HG02970 (cell line): Measurements from ENCODE around the gene CPZ.

Source experiments
- ATAC-seq: cut with Tn5 transposase; IDR thresholded peaks from one replicate; pipeline ENCODE4 v1.9.1; 2021; ENCODE audit warnings: mild to moderate bottlenecking, moderate library complexity, moderate number of reproducible peaks; ENCODE audit not compliant: unreplicated experiment, low FRiP score

Gene CPZ

DNA sequence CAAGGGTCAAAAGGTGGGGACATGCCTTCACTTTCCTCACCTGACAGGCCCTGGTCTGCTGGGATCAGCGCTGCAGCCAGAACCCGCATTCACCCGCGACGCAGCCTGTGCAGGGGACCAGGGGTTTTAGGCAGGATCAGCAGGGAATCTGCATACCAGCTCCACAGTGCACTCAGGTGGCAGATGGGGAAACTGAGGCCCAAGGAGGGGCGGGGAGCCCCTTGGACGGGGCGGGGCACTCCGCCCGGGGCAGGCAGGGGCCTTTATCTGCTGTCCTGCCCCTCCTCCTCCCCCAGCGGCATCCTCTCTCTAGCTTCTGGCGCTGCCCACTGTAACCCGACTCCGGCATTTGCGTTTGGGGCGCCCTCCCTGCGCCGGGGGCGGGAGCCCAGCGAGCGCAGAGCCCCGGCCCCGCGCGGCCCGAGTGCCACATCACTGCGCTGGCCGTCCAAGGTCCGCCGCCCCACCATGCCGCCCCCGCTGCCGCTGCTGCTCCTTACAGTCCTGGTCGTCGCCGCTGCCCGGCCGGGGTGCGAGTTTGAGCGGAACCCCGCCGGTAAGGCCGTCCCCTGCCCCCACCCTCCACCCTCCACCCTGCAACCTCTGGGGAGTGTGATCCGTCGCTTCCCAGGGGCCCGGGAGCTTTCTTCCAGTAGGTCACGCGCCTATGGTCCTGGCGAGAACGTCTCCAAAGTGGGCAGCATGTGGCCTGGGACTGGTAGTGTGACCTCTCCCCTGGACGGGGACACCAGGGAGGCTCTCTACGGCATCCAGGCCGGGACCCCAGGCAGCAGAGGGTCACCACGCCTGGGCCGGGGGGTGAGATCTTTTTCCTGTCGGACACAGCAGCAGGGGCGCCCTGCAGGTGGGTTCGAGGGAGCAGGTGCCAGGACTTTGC, at the start of gene CPZ:
Gene CPZ, plus strand, starts transcription at position 400 of the 898 bp plus-strand sequence. Its CDS starts 69 bp downstream, at position 469.
- ATAC-seq, result no peak

DNA sequence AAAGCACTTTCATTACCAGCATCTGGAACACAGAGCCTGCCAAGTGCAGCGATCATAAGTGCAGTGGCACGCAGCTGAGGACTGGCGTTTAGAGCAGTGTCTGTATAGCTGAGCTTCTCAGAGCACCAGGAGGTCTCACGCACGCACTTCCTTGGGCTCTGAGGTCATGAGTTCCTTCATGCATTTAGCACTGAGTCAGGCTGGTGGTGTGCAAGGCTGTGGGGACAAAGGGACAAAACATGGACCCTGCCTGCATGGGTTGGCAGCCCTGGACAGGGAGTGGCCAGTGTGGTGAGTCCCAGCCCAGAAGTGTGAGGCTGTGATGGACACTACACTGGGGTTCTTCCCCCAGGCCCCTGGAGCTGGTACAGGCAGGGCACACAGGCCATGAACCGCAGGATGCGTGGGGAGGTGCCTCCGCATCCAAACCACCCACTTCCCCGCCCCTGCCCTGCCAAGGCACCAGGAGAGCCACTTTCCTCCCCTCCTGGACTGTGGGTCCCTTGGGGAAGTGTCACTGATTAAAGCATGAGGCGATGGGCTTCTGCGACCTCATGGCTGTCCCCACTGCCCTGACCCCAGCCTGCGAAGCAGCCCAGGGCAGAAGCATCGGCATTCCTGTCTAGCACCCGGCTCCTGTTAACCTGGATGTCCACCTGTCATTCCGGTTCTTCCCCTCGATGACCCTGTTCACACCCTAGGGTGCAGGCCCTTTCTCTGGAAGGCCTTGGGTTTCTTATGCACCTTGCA, 49.6 kb upstream of the CPZ start:
- no peak for ATAC-seq

DNA sequence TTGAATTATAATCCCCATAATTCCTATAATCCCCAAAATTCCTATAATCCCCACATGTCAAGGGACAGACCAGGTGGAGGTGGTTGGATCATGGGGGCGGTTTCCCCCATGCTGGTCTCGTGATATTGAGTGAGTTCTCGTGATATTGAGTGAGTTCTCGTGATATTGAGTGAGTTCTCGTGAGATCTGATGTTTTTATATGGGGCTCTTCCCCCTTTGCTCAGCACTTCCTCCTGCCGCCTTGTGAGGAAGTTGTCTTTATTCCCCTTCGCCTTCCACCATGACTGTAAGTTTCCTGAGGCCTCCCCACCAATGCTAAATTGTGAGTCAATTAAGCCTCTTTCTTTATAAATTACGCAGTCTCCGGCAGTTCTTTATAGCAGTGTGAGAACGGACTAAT, 48.9 kb upstream of the CPZ start:
- ATAC-seq, result no peak

DNA sequence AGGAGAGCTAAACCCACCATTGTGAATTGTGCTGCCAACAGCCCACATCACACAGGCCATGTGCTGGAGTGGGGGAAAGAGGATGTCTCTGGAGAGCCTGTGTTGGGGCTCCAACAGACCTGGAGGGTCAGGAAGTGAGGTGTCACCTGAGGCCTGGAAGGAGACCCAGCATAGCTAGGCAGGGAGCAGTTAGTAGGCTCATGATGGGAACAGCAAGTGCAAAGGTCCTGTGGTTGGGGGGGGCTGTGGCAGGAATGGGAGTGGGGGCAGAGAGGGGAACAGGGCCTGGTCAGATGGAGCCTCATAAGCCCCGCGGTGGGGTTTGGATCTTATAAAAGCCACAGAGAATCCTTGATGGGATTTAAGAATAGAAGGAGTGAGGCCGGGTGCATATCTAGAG, 48.3 kb upstream of the CPZ start:
- no peak for ATAC-seq

DNA sequence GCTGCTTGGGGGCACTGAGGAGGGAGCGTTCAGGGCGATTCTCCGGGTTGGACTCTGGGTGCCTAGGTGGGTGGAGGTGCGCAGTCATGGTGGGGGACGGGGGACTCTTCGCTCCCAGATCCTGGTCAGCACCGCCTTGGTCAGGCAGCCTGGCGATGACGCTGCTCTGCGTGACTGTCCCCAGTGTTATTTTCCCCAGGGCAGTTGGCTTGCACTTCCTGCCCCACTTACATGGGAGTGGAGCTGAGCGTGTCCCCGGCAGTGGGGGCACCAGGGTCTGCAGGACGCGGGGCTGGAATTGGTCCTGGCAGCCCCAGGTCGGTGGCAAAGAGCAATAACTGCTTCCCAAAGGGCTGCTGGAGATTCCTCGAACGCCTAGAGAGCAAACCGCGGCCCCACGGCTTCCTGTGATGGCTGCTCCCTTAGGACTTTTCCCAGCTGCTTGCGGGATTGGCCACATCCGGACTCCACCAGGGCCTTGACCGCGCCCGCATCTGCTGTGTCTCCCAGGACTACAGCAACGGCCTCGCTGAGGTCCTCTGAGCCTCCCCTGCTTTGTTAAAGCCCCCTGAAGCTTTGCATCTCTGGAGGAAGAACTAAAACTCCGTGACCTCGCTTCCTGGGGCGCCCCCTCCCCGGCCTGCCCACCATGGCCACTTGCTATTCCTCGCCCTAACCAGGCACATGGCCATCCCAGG, 47.7 kb upstream of the CPZ start:
- no peak for ATAC-seq

DNA sequence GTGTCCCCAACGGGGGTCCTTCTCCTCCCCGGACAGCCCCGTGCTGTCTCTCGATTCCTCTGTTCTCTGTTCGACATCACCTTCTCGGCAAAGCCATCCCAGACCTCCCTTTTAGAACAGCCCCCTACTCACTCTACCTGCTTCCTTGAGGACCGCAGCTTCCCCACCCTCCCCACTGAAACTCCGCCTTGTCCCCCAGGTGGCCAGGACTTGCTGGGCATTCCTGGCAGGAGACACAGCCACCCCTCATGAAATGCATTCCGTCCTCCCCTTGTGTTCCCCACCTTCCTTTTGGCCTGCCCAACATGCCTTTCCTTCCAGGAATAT, 47.2 kb upstream of the CPZ start:
- no peak for ATAC-seq

DNA sequence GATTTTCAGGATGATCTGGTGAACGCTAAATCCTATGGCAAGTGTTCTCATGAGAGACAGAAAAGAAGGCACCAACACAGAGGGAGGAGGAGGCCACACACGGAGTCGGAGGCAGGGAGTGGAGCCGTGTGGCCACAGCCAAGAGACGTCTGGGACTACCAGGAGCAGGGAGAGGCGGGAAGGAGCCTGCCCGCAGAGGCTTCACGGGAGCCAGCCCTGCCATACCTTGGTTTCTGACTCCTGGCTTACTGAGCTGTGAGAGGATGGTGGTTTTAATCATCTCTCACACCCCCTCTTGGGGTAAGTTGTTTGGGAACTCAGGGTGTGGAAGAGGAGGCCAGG, 45.8 kb upstream of the CPZ start:
- ATAC-seq, result no peak

DNA sequence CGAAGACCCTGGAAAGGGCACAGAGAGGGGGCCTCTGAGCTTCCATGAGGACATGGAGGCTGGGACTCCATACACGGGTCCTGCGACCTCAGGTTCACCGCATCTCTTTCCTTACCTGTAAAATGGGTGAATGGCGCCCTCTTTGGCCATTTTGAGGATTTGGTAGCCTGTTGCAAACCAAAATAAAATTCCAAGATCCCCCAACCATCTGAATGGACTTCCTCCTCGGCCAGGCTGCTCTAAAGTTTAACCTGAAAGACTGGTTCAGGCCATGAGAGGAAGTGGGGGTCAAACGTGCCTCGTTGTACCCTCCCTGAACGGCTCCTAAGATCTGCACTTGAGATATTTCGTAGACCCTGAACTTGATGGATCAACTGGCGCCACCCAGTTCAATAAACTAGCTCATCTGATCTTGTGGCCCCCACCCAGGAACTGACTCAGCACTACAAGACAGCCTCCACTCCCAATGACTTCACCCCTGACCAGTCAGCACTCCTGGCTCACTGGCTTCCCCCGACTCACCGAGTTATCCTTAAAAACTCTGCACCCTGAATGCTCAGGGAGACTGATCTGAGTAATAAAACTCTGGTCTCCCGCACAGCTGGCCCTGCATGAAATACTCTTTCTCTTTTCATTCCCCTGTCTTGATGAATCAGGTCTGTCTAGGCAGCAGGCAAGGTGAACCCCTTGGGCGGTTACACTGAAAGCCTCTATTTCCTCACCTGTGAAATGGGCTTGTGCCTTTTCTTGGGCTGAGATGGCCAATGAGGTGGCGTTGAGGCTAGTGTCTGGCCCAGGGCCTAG, 45.3 kb upstream of the CPZ start:
- ATAC-seq, result no peak

DNA sequence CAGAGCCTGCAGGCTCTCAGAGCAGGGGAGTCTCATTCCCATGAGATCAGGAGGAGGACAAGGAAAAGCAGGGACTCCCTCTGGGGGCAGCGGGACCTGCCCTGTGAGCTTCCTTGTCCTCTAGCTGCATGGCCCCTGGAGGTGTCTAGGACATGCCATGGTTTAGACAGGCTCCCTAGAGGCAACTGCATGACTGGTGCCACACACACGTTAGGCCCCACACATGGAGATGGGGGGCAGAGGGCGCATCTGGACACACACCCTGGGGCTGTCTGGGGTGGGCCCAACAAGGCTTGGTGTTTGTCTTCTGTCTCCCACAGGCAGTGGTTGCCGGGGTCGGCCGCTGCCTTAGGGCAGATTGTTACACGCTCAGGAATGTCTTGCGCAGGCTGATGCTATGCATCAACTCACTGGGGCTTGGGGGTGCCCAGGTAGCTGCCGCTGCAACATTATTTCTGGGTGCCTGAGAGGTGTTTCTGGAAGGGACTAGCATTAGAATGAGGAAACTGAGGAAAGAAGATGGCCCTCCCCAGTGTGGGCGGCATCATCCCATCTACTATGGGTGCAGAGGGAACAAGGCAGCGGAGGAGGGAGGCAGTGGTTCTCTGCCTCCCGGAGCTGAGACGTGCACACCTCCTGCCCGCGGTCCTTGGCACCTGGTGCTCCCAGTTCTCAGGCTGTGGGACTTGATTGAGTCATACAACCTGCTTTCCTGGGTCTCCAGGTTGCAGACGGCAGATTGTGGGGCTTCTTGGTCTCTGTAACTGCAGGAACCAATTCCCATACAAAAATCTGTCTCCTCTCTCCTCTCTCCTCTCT, 44.4 kb upstream of the CPZ start:
- no peak for ATAC-seq

DNA sequence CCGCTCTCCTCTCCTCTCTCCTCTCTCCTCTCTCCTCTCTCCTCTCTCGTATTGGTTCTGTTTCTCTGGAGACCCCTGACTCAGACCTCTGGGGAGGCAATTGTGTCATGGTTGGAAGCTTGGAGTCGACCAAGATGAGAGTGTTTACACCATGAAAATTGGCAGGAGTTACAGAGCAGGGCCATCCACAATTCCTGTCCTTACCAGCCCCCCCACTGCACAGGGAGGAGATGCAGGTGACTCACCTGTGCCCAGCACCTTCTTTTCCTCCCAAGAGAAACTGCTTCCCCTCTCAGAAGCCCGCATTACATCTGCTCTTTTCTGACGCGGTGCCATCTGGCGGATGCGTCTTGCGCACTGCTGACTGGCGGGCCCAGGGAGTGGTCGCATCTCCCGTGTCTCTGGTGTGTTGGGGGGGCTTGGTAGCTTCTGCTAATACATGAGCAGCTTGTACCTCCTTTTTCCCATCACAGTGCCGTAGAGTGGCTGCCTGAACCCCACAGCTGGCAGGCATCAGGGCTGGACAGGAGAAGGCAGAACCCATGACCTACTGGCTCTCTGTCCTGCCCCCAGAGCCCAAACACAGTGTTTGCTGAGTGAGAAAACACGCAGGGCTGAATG, 43.7 kb upstream of the CPZ start:
- no peak for ATAC-seq

DNA sequence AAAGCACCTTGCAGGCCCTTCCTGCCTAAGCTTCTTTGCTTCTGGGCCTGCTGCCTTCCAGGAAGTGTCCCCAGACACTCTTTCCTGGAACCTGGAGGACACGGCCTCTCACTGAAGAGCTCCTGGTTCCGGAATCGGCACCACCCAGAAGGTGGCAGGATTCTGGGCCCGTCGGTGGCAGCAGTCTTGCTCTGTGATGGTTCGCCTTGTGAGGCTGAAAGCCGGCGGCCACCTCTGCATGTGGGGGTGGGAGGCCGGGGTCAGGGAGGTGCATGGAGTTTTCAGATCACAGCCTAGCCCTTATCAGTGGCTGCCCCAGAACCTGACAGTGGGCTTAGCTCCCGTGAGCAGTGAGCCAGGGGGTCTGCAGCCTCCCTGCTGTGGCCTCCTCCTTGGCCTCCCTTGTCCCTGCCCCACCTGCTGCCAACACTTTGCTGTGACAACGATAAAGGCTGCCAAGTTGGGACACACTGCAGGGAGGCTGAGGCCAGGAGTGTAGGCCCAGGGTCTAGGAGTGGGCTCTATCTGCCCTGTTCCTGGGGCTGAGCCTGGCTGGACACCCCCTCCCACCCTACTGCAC, 43.1 kb upstream of the CPZ start:
- ATAC-seq, result no peak

DNA sequence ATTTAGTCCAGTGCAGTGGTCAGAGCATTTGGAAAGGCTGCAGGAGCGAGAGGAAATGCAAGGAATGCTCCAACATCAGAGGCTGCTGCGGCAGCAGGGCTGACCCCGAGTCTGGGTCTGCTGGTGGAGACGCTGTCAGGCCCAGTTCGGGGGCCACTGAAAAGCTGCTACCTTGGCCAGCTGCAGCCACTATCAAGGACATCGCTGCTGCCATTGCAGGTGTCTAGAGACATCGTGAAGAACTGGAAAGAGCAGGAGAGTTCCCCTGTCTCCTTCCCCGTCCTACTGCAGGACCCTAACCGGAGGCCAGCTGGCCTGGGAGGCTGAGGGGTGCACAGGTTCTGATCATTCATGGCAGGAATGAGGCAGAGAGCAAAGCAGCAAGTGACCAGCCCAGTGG, 41.9 kb upstream of the CPZ start:
- ATAC-seq, result no peak

DNA sequence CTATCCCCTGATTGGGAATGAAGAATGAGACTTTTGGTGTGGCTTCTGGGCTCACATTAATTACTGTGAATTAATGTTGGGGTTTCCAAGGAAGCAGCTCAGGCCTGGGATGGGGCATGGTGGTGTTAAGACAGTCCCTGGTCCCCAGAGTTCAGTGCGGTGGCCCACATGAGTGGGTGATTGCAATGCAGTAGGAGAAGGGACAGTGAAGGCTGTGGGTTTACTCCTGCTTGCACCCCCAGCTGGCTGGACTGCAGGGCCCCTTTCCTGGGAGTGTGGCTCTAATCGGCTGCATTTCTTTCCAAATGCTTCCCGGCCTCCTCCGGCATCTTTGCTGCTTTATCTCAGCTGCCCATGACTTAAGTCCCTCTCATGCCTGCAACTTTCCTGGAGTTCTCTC, 40.5 kb upstream of the CPZ start:
- no peak for ATAC-seq

DNA sequence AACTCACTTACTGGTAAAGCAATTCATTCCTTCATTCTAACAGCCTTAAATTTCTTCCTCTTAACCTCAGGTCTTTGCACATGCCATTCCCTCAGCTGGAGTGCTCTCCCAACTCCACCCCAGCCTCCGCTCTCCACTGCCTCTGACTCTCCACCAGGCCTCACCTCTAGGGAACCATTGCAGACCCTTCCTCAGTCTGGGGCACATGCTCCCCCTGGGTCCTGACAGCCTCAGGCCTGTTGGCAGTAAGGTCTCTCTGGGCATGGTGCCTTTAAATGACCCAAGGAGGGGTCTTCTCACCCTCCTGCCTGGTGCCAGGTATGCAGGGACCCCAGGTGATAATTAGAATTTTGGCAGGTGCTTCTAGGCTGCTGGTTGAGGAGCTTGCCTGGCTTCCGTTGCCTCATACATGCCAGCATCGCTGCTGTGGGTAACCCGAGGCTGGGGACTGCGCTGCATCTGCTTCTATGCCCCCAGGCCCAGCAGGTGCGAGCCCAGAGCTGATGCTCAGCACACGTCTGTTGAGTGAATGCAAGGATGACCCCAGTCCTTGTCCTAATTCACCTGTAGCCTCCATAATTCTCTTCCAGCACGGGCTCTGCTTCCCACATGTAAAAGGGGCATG, 39.9 kb upstream of the CPZ start:
- ATAC-seq, result no peak

DNA sequence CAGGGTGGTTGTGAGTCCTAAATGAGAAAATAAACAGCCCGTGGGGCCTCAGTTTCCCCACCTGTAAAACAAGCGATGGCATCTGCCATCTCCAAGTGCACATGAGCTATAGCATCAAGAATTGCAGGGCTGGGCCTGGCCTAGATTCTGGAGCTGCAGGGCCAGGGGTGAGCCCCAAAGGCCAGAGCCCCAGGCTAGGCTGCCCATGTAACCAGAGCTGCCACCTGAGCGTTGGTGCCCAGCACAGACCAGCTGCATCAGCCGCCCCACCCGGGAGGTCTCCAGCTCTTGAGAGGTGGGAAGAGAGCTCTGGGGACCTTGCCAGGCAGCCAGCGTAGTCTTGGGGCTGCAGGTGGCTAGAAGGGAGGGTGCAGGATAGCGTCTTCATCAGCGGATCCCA, 39.3 kb upstream of the CPZ start:
- ATAC-seq, result no peak

DNA sequence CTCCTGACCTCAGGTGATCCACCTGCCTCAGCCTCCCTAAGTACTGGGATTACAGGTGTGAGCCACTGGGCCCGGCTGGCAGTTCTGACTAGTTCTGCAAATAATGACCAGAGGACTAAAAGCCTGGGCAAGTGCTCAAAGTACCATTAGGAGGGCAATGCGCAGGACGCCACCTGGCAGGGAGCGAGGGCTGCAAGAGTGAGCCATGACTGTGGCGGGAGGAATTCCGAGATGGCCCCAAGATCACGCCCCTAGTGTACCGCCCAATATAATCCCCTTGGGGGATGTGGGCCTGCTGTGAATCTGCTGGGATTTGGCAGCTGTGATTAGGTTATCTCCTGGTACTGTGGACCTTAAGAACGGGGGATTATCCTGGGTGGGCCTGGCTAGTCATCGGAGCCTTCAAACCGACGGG, 38.6 kb upstream of the CPZ start:
- no peak for ATAC-seq

DNA sequence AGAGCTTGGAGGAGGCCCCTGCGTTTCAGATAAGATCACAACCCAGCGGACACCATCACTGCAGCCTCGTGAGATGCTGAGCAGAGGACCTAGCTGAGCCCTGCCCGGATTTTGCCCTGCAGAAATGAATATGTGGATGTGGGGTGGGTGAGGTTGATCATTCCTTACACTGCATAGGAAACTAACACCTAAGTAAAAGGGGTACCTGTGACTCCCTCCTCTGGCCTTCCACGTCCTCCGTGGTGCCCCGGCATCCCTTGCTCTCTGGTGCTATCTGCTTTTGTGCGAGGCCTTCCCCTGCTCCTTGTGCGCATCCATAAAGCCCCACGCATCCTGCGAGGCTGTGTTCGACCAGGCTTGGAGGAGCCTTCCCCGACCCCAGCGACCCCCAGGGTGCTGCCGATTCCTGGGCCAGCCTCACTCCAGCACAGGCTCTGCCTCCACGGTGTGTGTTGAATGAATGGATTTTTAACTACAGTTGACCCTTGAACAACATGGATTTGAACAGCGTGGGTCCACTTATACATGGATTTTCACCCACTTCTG, 37.9 kb upstream of the CPZ start:
- no peak for ATAC-seq

DNA sequence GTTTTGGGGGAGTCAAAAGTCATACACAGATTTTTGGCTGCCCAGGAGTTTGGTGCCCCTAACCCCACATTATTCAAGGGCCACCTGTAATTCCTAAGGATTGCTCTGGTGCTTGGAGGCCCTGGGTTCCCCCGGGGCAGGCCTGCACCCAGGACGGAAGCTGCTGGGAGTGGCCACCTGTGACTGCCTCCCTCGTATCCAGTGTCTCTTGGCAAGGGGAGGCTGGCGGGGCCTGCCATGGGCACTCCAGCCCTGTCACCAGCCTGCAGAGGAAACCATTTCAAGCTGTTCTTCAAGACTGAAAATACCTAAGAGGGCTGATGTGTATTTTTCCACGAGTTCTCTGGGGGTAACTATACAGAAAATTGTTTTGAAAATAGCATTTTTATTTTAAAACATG, 36.8 kb upstream of the CPZ start:
- no peak for ATAC-seq
